ENCODE results near the gene NT5C1B.

DNA sequence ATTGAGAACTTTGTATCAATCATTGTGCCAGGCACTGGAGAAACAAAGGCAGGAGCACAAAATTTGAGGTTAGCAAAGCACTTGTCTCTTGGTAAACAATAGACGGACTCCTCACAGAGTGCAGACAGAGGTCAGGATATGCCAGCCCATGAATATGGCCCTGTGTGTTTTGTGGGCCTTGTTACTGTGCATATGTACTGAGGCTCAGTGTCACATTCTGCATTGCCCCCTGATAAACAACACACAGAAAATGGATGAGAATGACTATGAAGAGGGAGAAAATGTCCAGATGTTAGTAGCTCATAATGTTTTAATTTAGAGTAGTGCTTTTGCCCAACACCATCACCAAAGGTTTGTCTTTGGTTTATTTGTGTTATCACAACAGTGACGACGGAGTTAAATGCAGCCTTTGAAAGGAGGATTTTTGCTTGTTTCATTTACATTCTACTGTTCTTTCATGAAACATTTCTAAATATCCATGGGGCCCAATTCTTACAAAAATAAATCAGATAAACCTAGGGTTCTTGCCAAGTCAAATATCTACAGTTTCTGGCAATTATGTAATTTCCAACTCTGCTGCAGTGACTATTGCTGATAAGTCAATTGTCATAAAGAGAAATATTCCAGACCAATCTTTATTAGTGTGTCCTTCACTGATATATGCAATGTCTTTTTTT, 14.6 kb upstream of the NT5C1B start:
- TF ChIP-seq, protein P1, sequence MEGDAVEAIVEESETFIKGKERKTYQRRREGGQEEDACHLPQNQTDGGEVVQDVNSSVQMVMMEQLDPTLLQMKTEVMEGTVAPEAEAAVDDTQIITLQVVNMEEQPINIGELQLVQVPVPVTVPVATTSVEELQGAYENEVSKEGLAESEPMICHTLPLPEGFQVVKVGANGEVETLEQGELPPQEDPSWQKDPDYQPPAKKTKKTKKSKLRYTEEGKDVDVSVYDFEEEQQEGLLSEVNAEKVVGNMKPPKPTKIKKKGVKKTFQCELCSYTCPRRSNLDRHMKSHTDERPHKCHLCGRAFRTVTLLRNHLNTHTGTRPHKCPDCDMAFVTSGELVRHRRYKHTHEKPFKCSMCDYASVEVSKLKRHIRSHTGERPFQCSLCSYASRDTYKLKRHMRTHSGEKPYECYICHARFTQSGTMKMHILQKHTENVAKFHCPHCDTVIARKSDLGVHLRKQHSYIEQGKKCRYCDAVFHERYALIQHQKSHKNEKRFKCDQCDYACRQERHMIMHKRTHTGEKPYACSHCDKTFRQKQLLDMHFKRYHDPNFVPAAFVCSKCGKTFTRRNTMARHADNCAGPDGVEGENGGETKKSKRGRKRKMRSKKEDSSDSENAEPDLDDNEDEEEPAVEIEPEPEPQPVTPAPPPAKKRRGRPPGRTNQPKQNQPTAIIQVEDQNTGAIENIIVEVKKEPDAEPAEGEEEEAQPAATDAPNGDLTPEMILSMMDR (IDR thresholded peaks at IDR 0.05) = no peak
- no peak for TF ChIP-seq POLR2A (IDR thresholded peaks at IDR 0.05)

Data from testis (tissue), 2 donors.